HG02840 (cell line): ENCODE data around the gene APPL2.
"Not testable (repeated sequence)": the region's sequence is repeated elsewhere in the genome, so short reads cannot be mapped to it uniquely, and the experiment has no call there.

Source experiments
- ATAC-seq: cut with Tn5 transposase; IDR thresholded peaks from one replicate; pipeline ENCODE4 v1.9.1; 2021; ENCODE audit warnings: mild to moderate bottlenecking, moderate library complexity, moderate number of reproducible peaks; ENCODE audit not compliant: unreplicated experiment, low FRiP score

Gene APPL2

DNA sequence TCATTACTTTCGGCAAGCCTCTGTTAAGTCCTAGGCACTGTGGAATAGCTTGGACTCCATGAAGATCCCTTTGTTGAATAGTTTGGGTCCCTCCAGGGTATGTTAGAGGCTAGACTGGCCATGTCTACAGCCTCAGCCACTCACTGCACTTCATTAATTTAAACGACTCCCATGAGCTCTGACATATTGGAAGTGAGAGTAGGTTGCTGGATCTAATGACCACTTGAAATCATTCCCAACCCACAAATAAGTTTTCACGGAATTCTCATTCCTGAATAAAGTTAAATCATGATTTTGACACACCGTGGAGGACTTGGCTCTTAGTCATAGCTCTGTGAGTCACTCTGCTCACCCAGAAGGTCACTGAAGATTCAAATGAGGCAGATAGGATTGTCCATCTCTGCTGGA lies 21.4 kb upstream of the APPL2 start:
- ATAC-seq, result no peak

DNA sequence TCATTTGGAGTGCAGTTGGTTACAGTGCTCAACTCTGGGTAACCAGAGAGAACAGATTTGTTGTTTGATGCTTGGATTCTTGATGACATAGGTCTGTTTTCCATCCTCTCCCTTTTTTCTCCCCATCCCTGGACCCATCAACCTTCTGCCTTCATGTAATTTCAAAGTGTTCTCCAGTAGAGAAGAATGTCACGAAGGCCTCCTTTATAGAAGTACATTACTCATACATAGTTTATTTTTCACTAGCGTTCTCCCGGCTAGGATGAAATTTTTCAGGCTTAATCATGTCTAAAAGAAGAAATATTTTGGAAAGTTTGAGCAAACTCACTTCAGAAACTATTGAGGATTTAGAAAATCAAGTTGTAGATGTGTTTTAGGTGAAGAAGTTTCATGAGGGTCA lies 20.9 kb upstream of the APPL2 start:
- no peak for ATAC-seq

DNA sequence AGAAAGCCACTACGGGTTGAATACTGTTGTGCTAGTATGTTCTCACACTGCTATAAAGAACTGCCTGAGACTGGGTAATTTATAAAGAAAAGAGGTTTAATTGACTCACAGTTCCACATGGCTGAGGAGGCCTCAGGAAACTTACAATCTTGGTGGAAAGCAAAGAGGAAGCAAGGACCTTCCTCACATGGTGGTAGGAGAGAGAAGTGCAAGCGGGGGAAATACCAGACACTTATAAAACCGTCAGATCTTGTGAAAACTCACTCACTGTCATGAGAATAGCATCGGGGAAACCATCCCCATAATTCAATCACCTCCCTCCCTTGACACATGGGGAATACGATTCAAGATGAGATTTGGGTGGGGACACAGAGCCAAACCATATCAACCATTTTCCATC lies 20.5 kb upstream of the APPL2 start:
- not testable (repeated sequence) for ATAC-seq

DNA sequence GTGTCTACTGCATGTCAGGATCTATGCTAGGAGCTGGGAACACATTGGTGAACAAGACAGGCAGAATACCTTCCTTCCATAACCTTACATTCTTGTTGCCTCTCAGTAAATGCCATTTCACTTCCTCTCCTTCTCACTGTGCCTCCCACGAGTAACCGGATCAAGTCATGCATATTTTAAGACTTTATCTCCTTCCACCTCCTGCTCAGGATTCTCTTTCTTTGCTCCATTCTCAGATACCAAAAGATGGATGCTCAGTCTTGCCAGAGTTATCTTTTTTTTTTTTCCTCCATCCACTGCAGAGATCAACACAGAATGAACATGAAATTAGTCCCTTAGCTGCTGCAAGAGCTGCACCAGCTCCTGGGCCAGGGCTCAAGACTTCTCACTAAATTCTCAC lies 20.0 kb upstream of the APPL2 start:
- no peak for ATAC-seq

DNA sequence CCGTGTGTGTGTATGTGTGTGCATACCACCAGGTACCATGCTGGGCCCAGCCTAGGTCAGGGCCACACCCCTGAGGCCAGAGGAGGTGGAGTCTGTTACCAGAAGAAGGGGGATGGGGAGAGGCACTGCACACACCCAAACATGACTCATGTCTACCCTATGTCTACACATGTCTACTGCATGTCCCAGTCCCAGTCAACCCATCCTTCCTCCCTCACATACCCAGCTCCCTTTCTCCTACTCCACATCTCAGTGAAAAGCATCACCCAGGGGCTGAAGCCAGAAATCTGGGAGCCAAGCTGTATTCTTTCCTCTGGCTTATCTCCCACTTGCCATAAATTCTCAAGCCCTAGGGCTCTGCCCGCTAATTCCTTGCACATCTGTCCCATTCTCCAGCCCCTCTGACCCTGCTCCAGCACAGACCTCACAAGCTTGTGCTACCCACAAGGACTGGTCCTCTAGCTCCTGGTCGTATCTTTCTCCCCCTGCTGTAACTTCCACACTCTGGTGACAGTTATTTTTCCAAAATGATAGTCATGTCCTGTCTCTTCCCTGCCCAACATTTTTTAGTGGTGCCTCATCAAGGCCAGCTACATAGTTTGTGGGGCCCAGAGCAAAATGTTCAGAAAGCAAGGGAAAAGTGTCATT lies 18.0 kb upstream of the APPL2 start:
- ATAC-seq, result no peak

GRCh38 chr12:105252901-105253300 lies 16.9 kb upstream of the APPL2 start:
- ATAC-seq, result no peak

- not testable (repeated sequence) for ATAC-seq
Measured at GRCh38 chr12:105245776-105246427, 9.9 kb upstream of the APPL2 start.

DNA sequence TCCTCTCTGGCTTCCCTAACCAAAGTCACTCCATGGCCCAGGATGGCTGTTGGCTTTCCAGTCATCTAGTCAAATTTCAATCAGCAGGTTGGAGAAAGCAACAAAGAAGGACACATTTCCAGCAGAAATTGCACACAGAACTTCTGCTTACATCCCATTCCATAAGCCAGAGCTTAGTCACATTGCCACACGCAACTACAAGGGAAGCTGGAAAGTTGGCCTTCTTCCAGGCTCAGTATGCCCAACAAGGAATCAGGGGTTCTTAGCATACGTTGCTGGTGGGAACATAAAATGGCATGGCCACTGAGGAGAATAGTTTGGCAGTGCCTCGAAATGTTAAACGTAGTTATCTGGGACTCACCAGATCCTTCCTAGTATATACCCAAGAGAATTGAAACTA lies 9.3 kb upstream of the APPL2 start:
- ATAC-seq, result no peak

DNA sequence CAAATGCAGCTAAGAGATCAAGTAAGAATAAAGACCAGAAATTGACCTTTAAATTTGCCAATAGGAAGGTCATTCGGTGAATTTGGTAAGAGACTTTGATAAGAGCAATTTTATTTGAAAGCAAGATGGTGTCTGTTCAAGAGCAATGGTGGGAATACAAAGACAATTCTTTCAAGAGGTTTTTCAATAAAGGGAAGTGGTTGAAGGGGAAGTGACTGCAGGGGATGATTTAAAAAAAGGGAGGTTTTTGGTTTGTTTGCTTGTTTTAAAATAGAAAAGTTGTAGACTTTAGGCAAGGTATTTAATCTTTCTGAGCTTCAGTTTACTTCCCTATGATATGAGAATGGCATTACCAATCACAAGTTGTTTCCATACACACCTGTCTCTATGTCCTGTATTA lies 4.3 kb upstream of the APPL2 start:
- no peak for ATAC-seq

GRCh38 chr12:105239304-105239703 lies 3.3 kb upstream of the APPL2 start:
- no peak for ATAC-seq

DNA sequence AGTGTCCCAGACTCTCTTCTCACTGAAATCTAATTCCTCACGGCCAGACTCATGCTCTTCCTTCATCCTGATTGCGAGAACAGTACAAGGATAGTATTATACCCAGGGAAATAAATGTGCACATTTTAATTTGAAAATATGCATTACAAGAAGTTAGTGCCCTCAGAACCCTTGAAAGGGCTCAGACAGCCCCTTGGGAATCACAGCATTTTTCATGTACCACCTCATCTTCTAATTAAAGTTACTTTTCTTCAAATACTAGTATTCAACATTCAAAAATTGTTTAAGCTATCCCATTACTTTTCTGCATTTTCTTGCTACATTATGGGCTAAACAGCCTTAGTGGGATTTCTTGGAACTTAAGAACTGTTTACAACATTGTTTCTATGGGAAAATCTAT lies 1.7 kb upstream of the APPL2 start:
- no peak for ATAC-seq

- no peak for ATAC-seq
Measured at GRCh38 chr12:105235281-105235731, 668 bp downstream of the APPL2 start.

- ATAC-seq, result no peak
Measured at GRCh38 chr12:105234197-105234596, 1.8 kb downstream of the APPL2 start.

- ATAC-seq, result no peak
Measured at GRCh38 chr12:105233041-105233905, 2.7 kb downstream of the APPL2 start.

DNA sequence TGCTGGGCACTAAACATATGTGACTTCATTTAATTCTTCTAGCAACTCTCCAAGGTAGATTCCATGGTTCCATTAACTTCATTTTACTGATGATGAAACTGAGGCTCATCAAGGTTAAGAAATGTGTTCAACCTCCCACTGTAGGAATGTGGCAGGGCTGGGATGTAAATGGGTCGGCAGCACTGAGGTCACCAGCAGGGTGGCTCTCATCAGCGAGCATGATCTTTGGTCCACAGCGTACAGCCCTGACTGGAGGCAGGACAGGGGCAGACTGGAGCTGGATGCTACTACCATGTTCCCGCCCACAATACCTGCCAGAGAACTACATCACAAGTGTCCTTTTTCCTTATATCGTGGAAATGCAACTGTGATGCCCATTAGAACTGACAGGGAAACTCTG lies 4.6 kb downstream of the APPL2 start:
- no peak for ATAC-seq

DNA sequence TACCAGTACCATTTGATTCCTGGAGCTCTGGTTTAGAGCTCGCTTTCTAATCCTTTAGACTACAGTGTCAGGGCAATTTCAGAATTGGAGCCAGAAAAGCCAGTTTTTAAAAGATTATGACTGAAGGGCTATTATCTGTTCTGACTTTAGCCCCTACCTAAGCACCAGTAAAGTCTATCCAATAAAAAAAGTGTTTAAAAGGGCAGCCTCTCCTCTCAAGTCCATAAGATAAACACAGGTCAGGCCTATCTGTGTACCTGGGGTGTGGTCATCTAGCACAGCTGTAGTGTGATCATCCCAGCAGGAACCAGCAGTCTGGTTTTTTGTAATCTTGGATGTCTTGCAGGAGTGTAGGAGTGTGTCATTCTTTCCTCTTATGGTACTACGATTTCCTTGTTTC lies 6.6 kb downstream of the APPL2 start:
- ATAC-seq, result no peak

GRCh38 chr12:105228966-105229365 lies 7.0 kb downstream of the APPL2 start:
- ATAC-seq, result no peak

- no peak for ATAC-seq
Measured at GRCh38 chr12:105228494-105228893, 7.5 kb downstream of the APPL2 start.

DNA sequence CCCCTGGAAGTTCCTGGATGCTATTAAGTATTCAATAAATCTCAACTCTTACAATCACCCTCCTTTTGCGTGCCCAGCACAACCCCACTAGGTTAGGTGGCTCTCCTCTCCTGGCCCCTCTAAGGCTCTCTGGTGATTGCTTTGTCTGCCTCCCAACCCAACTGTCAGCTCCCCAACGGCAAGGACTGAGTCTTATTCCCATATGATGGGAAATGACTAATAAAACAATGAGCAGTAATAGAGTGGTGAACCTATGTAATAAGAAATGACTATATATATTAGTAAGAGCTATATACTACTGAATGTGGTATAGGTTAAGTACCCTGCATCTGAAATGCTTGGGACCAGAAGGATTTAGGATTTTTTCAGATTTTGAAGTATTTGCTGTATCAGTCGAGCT lies 8.1 kb downstream of the APPL2 start:
- ATAC-seq, result no peak

- ATAC-seq, result no peak
Measured at GRCh38 chr12:105226219-105226618, 9.8 kb downstream of the APPL2 start.

DNA sequence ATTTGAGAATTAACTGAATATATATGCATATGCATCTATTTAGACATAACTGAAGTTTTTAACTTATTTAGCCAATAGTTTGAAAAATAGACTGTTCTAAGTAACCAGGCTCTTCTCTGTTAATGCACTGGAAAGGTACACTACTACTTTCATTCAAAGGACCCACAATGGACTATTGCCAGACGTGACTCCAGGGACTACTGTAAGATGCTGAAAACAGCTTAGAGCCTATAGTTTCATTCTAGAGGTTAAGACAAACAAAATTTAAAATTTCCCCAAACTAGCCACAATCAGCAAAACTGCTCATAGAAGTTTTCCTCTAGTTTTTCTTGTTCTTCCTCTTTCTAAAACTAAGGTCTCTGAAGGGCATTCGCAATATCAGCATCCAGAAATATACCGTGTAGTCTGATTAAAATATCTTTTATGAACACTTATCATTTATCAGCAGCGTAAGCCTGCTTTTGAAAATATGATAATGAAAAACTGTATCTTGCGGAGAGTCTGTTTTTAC lies 10.4 kb downstream of the APPL2 start:
- no peak for ATAC-seq
